Retina (tissue), 1 donor: ENCODE results near the gene PSEN2.

Experiments used
- DNase-seq: peaks from one replicate; pipeline ENCODE4 v3.0.0-alpha.2; 2016

PSEN2 gene

GRCh38 chr1:226865590-226865989, 4.8 kb upstream of the PSEN2 start:
- no peak for DNase-seq

GRCh38 chr1:226867461-226868054, 2.9 kb upstream of the PSEN2 start:
- DNase-seq, result no peak

GRCh38 chr1:226868726-226869125, 1.7 kb upstream of the PSEN2 start:
- no peak for DNase-seq

GRCh38 chr1:226870026-226870400, 403 bp upstream of the PSEN2 start:
- DNase-seq, result no peak

- no peak for DNase-seq
Observed at GRCh38 chr1:226871636-226872327, 1.4 kb downstream of the PSEN2 start.

DNA sequence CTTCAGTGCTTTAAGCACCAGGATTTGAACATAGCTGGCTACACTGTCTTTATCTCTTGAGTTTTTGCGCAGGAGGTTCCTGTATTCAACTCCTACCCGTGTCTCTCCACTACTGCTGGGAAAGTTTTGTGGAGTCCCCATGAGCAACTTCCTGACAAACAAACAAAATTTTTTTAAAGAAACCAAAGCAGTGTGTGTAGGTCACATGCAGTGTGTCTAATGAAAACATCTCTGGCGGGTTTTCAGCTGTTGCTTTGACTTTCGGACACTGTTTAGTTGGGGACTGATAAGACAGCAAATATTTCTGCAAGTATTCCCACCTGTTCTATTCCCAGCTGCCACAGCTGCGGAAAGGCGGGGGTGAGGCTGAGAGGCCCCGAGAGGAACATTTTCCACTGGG, 2.0 kb downstream of the PSEN2 start:
- DNase-seq, result no peak

DNA sequence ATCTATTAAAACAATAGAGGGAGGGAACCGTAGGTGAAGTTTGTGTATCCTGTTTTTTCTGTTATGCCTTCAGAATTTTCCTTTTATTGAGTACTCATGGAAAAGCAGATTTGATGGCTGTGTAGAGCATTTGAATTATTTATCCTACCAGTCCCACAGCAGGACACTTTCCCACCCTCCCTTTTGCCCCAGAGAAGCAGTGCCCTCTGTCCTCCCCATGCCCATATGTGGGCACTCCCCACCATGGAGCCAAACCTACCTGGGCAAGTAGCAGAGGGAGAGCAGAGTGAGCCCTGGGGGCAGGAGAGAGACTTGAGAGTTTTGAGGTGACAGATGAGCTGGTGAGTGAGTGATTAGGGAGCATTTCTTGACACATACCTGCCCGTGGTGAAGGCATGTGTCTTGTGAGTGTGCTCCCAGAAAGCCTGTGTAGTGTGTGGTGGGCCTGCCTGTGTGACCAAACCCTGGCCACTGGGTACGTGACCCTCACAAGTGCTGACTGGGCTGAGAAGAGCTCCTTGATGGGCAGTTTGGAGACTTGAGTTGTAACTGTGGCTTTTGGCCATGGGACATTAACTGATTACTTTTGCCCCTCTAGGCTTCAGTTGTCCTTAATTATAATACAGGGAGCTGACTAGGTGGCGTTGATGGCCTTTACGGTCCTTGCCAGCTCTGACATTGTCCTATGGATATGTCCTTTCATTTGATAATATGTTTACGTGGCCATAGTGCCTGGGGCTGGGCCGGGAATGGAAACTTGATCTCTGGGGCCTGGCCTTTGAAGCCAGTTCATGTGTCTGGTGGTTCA, 3.6 kb downstream of the PSEN2 start:
- DNase-seq, result no peak

DNA sequence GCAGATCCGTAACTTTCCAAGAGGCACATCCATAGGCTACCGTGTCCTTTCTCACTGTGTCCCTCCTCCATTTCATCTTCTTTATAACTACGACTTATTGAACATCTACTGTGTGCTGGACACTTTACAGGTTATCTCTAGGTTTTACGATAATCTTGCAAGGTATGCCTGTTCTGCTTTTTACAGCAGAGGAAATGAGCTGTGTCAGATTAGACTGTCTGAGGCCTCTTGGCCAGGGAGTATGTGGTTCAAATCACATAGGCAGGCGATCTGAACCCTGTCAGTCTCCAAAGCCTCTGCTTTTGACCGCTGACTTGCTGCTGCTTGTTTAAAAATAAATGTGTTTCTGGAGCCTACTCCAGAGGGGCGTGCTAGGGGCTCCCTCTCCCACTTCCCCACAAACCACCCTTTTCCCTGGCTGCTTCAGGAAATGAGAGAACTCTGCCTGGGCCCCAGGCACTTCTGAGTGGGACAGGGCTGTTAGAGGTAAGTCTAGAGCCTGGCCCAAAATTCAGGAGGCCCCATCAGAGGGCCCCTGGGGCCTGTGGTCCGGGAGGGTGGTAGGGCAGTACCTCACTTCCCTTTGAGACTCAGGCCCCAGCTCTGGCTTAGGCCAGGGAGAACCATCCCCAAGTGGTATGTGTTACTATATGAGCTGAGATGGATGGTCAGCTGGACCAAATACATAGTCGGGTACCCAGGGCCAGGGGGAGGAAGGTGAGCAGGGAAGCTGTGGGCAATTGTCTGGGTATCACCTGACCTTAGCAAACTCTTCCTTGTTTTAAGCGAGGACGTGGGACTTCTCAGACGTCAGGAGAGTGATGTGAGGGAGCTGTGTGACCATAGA, 4.4 kb downstream of the PSEN2 start:
- no peak for DNase-seq

DNA sequence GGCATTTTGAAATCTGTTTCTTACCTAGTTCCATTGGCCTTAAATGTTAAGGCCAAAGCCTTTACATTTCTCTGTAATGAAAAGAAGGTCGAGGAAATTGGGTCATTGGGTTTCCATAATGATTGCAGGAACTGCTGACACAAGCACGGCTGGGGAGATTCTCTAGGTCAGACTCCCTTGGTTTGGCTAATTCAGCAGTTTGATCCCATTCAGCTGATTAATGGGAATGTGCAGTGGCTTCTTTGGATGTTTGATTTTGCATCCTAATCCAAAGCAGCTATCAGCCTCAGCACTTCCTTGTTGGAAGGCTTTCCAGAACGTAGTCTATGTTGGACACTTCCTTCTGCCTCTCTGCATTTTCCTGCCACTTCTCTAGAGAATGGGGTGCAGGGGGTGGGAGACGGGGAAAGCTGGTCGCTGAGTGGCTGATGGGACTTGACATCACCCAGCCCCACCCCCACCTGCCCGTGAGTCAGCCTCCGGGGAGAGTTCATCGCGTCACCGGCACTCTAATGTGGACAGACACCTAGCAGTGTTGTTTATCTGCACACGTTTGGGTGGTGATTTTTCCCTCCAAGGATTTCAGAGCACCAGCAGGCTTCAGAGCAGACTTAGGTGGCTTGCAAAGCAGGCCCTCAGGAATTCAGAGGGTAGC, 5.4 kb downstream of the PSEN2 start:
- DNase-seq, result peak; percentile 65

- DNase-seq, result no peak
Observed at GRCh38 chr1:226877669-226878068, 7.3 kb downstream of the PSEN2 start.

DNA sequence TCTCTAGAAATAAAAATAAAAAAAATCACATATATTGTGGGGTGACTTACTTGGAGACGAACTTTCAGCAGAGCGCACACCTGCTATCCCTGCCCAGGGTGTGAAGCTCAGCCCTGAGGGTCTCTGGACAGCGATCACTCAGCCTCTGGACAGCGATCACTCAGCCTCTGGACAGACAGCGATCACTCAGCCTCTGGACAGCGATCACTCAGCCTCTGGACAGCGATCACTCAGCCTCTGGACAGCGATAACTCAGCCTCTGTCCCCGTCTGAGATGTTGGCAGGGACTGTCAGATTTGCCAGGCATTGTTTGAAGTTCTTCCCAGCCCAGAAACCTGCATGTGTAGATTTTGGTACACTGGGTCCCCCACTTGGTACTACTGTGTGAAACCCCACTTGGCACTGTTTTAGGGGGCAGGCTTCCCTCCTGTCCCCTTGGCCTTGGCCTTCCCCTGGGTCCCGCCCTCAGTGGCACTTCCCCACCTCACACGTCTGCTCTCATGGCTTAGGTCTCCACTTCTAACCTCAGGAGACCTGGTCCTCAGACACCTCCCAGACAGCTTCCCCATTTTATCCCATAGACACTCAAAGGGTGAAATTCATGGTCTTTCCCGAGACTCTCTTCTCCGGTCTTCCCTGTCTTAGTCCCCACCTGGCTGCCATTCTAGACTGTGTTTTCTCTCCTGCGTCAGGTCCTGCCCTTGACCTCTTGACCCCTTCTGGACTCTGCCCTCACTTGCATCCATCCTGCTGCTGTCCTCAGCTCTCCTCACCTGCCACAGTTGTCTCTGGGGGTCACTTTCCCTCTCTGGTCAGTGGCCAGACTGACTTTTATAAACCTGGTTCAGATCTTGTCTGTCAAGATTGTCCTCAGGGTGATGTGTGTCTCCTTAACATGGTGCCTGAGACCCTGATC, 10.2 kb downstream of the PSEN2 start:
- no peak for DNase-seq

DNA sequence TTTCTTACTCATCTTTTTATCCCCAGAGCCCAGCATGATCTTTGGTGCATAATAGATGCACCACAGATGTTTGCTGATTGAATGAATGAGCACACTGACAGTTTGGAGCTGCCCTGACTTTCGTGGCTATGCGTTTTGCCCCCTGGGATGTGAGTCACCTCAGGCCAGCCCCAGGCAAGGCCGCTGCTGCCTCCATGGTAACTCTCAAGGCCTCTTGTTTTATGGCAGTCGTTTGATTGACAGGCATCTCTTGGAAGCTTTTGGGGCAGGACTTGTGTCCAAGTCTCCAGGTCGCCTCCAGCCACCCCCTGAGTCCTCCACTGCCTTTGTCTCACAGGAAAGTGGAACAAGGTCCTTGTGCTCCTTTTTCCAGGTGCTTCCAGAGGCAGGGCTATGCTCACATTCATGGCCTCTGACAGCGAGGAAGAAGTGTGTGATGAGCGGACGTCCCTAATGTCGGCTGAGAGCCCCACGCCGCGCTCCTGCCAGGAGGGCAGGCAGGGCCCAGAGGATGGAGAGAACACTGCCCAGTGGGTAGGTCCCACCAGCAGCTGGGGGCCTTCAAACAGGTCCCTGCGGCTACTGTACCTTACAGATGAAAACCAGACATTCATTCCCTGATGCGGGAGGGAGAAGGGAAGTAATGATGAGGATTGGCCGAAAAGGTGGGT, 11.2 kb downstream of the PSEN2 start:
- DNase-seq, result no peak

DNA sequence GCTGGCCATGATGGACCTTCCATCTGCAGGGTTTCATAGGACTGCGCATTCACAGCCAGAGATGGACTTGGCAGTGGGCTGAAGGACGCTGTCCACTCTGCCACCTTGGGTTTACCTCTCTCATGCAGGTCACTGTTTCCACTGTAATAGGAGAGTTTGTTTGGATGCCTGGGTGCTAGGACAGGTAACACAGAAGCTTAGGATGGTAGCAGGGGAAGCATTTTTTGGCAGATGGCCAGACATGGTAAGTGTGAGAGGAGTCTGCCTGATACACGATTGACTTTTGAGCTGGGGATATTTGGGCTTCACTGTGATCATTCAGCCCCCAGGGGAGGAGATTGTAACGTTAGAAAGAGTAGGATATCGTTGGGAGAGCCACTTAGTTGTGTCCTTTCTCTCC, 11.8 kb downstream of the PSEN2 start:
- DNase-seq, result no peak

DNA sequence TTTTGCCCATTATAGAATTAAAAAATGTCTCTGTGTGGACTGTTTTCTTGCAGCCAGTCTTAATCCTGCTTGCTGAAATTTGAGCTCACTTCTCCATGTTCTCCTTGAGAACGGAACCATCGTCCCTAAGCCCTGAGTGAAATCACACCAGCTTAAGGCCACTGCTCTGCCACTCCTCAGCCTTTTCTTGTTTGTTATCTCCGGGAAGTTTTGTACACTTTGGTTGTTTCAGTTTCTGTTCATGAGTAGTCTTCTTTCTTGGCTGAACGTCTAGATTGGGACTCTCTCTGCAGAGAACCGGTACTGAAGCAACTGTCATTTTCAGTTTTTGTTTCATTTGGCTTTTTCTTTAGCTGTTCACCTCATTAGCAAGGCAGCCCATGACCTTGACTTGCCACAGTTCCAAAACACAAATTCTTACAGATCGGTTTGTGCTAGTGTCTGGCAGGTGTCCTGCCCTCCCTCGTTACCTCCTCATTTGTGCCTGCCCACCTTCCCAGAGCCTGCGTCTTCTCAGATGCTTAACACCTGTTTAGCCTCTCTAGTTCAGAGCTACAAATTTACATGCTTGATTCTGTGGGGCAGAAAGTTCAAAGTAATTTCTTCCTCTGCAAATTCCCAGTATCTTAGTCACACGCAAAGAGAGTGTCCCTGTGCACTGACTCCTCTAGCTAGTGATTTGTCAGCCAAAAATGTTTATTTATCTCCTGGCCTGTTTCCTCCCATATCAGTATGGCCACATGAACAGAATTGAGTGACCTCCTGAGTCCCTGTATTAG, 12.4 kb downstream of the PSEN2 start:
- DNase-seq, result no peak

DNA sequence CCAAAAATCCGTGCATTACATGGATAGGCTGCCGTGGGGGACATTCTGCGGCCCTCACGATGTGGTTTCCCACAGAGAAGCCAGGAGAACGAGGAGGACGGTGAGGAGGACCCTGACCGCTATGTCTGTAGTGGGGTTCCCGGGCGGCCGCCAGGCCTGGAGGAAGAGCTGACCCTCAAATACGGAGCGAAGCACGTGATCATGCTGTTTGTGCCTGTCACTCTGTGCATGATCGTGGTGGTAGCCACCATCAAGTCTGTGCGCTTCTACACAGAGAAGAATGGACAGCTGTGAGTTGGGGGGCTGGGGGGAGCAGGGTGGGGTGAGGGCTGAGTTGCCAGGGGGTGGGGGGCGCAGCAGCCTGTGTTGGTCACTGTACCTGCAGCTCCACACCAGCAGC, 13.2 kb downstream of the PSEN2 start:
- DNase-seq, result no peak

DNA sequence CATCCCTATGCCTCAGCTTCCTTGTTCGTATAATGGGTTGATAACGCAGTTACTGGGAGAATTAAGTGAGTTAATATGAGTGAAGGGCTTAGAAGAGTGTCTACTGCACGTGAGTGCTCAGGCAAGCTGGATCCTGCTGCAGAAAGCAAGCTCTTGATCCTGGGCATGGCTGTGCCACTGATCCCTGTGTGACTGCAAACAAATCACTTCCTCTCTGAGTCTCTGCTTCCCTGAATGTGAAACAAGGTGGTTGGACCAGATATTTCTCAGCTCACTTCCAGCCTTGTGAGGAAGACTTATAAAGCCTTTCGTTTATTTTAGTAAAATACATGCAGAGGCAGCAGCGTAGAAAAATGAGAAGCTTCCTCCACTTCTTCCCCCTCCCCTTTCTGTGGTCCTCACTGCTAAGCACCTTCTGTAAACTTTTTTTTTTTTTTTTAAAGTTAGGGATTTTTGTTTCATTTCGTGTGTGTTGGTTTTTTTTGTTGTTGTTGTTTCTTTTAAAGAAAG, 13.8 kb downstream of the PSEN2 start:
- DNase-seq, result no peak

DNA sequence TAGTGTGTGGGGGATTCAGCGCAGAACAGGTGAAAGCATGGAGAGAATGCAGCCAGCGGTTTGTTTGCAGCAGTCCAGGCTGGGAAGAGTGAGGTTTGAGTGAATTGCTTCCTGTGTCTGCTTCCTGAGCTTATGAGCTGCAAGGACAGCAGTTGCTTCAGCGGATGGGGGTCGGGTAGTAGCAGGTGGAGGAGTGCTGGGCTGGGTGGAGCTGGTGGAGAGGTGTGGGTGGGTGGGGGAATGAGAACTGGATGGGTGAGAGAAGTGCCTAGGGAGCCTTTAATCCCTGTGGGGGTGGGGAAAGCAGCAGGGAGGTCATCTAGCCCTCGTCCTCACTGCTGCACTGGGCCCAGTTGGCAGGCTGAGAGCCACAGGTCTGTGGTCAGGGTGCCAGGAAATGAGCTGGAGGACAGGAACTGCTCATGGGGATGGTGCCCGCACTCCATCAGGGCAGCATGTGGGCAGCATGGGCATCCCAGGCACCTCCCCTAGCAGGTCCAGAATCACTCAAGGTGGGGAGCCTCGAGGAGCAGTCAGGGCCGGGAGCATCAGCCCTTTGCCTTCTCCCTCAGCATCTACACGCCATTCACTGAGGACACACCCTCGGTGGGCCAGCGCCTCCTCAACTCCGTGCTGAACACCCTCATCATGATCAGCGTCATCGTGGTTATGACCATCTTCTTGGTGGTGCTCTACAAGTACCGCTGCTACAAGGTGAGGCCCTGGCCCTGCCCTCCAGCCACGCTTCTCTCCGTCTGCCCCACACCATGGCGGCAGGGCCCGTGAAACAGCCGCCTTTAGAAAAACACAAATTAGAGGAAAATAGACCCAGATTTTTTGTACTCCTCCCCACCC, 14.8 kb downstream of the PSEN2 start:
- no peak for DNase-seq

DNA sequence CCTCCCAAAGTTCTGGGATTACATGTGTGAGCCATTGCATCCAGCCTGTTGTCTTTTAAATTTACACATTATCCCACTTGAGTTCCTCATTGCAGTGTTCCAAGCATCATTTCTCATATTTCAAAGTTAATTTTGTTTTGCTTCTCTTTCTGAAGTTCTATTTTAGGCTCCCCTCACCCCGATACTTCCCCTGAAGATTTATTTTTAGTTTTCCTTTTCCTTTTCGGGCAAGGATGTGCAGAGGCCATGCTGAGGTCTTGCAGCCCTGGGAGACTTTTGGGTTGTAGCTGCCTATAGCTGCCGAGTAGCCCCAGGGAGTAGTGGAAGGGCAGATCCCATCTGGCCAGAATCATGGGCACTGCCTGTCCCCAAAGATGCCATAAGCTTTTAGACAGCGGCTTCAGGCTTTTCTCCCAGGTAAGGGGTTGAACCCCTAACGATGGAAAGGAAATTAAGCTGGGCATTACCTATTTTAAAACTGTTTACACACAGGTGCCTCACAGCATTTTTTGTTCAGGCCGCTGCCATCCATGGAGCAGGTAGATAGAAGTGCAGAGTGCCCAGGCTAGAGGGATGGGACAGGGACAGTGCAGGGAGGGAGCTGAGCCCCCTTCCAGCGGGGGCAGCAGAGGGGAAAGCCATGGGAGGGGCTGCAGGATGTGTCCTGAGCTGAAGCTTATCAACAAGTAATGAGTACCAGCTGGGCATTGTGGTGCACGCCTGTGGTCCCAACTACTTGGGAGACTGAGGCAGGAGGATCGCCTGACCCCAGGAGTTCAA, 15.9 kb downstream of the PSEN2 start:
- DNase-seq, result no peak
